ENCODE measurements around the gene APOLD1.

The APOLD1 gene

GRCh38 chr12:12786706-12787601 is 1.5 kb downstream of the APOLD1 start:
- peak overlapping the region; percentile 77 for H3K9ac ChIP-seq (ENCODE audit: low read depth, low read length)
- H3K4me3 ChIP-seq (ENCODE audit: low read length): peak overlapping the region; percentile 63
- peaks cover 22% of the 10 kb centered on the region; the same call in 1 of the 2 replicates for H3K4me1 ChIP-seq (ENCODE audit: insufficient read depth, low read length)
- WGBS: 17% methylated on average over 80 of the region's 80 CpGs
- no peaks in the 10 kb centered on the region for H3K9me3 ChIP-seq (ENCODE audit: insufficient read depth, low read depth, low read length)
- H3K36me3 ChIP-seq (ENCODE audit: insufficient read depth, low read length): no peaks in the 10 kb centered on the region
- peaks cover 43% of the 10 kb centered on the region for H3K27me3 ChIP-seq (ENCODE audit: insufficient read depth, low read length)
- H3K27ac ChIP-seq (ENCODE audit: low read depth, low read length): no peak overlapping the region

GRCh38 chr12:12788131-12788530 is 2.7 kb downstream of the APOLD1 start:
- Histone ChIP-seq H3K4me1 (ENCODE audit: insufficient read depth, low read length) (peaks cover 22% of the 10 kb centered on the region; the same call in 1 of the 2 replicates), H3K4me3 (ENCODE audit: low read length) (no peak overlapping the region), H3K9me3 (ENCODE audit: insufficient read depth, low read depth, low read length) (no peaks in the 10 kb centered on the region), H3K36me3 (ENCODE audit: insufficient read depth, low read length) (no peaks in the 10 kb centered on the region), H3K27me3 (ENCODE audit: insufficient read depth, low read length) (peaks cover 43% of the 10 kb centered on the region), H3K9ac (ENCODE audit: low read depth, low read length) (no peak overlapping the region), H3K27ac (ENCODE audit: low read depth, low read length) (no peak overlapping the region)
- WGBS: 87% methylated on average over 6 of the region's 6 CpGs

GRCh38 chr12:12788675-12789368 is 3.4 kb downstream of the APOLD1 start:
- Histone ChIP-seq H3K9ac (ENCODE audit: low read depth, low read length) (no peak overlapping the region), H3K4me1 (ENCODE audit: insufficient read depth, low read length) (peaks cover 22% of the 10 kb centered on the region; the same call in 1 of the 2 replicates)

GRCh38 chr12:12790956-12791355 is 5.5 kb downstream of the APOLD1 start:
- WGBS: 94% methylated on average over 4 of the region's 4 CpGs

More at GRCh38 chr12:12788675-12789368, 3.4 kb downstream of the APOLD1 start:
- Histone ChIP-seq H3K36me3 (ENCODE audit: insufficient read depth, low read length) (no peaks in the 10 kb centered on the region), H3K4me3 (ENCODE audit: low read length) (no peak overlapping the region), H3K27ac (ENCODE audit: low read depth, low read length) (no peak overlapping the region), H3K27me3 (ENCODE audit: insufficient read depth, low read length) (peaks cover 40% of the 10 kb centered on the region), H3K9me3 (ENCODE audit: insufficient read depth, low read depth, low read length) (no peaks in the 10 kb centered on the region)
- WGBS: 18% methylated on average over 9 of the region's 9 CpGs

GRCh38 chr12:12791756-12792369 is 6.4 kb downstream of the APOLD1 start:
- H3K4me3 ChIP-seq (ENCODE audit: low read length): no peak overlapping the region

More at GRCh38 chr12:12790956-12791355, 5.5 kb downstream of the APOLD1 start:
- Histone ChIP-seq H3K27ac (ENCODE audit: low read depth, low read length) (no peak overlapping the region), H3K9ac (ENCODE audit: low read depth, low read length) (no peak overlapping the region), H3K36me3 (ENCODE audit: insufficient read depth, low read length) (no peaks in the 10 kb centered on the region), H3K27me3 (ENCODE audit: insufficient read depth, low read length) (peaks cover 27% of the 10 kb centered on the region), H3K9me3 (ENCODE audit: insufficient read depth, low read depth, low read length) (no peaks in the 10 kb centered on the region), H3K4me1 (ENCODE audit: insufficient read depth, low read length) (peaks cover 11% of the 10 kb centered on the region; the same call in 1 of the 2 replicates), H3K4me3 (ENCODE audit: low read length) (no peak overlapping the region)

GRCh38 chr12:12792421-12792820 is 7.0 kb downstream of the APOLD1 start:
- Histone ChIP-seq H3K4me1 (ENCODE audit: insufficient read depth, low read length) (peaks cover 3% of the 10 kb centered on the region; the same call in 1 of the 2 replicates), H3K27me3 (ENCODE audit: insufficient read depth, low read length) (peaks cover 13% of the 10 kb centered on the region), H3K9ac (ENCODE audit: low read depth, low read length) (no peak overlapping the region), H3K27ac (ENCODE audit: low read depth, low read length) (no peak overlapping the region), H3K36me3 (ENCODE audit: insufficient read depth, low read length) (no peaks in the 10 kb centered on the region), H3K9me3 (ENCODE audit: insufficient read depth, low read depth, low read length) (no peaks in the 10 kb centered on the region), H3K4me3 (ENCODE audit: low read length) (no peak overlapping the region)
- WGBS: 92% methylated on average over 6 of the region's 6 CpGs

More at GRCh38 chr12:12791756-12792369, 6.4 kb downstream of the APOLD1 start:
- 57% methylated on average over 7 of the region's 7 CpGs for WGBS
- Histone ChIP-seq H3K9me3 (ENCODE audit: insufficient read depth, low read depth, low read length) (no peaks in the 10 kb centered on the region), H3K27me3 (ENCODE audit: insufficient read depth, low read length) (peaks cover 19% of the 10 kb centered on the region), H3K36me3 (ENCODE audit: insufficient read depth, low read length) (no peaks in the 10 kb centered on the region), H3K27ac (ENCODE audit: low read depth, low read length) (no peak overlapping the region), H3K4me1 (ENCODE audit: insufficient read depth, low read length) (peaks cover 3% of the 10 kb centered on the region; the same call in 1 of the 2 replicates), H3K9ac (ENCODE audit: low read depth, low read length) (no peak overlapping the region)

- no peak overlapping the region for H3K27ac ChIP-seq (ENCODE audit: low read depth, low read length)
- no peaks in the 10 kb centered on the region for H3K9me3 ChIP-seq (ENCODE audit: insufficient read depth, low read depth, low read length)
- H3K27me3 ChIP-seq (ENCODE audit: insufficient read depth, low read length): no peaks in the 10 kb centered on the region
- WGBS: 94% methylated on average over 2 of the region's 2 CpGs
- H3K4me1 ChIP-seq (ENCODE audit: insufficient read depth, low read length): peaks cover 3% of the 10 kb centered on the region; the same call in 1 of the 2 replicates
- H3K9ac ChIP-seq (ENCODE audit: low read depth, low read length): no peak overlapping the region
- H3K4me3 ChIP-seq (ENCODE audit: low read length): no peak overlapping the region
- no peaks in the 10 kb centered on the region for H3K36me3 ChIP-seq (ENCODE audit: insufficient read depth, low read length)
Measured at GRCh38 chr12:12794686-12795085, 9.2 kb downstream of the APOLD1 start.

- Histone ChIP-seq H3K9me3 (ENCODE audit: insufficient read depth, low read depth, low read length) (no peaks in the 10 kb centered on the region), H3K4me1 (ENCODE audit: insufficient read depth, low read length) (peaks cover 3% of the 10 kb centered on the region; the same call in 1 of the 2 replicates), H3K36me3 (ENCODE audit: insufficient read depth, low read length) (no peaks in the 10 kb centered on the region), H3K27me3 (ENCODE audit: insufficient read depth, low read length) (no peaks in the 10 kb centered on the region), H3K27ac (ENCODE audit: low read depth, low read length) (no peak overlapping the region), H3K9ac (ENCODE audit: low read depth, low read length) (no peak overlapping the region), H3K4me3 (ENCODE audit: low read length) (no peak overlapping the region)
- WGBS: 69% methylated on average over 3 of the region's 3 CpGs
Measured at GRCh38 chr12:12796171-12796570, 10.7 kb downstream of the APOLD1 start.

- Histone ChIP-seq H3K4me3 (ENCODE audit: low read length) (no peak overlapping the region), H3K27ac (ENCODE audit: low read depth, low read length) (no peak overlapping the region), H3K27me3 (ENCODE audit: insufficient read depth, low read length) (no peaks in the 10 kb centered on the region), H3K4me1 (ENCODE audit: insufficient read depth, low read length) (no peaks in the 10 kb centered on the region), H3K9ac (ENCODE audit: low read depth, low read length) (no peak overlapping the region), H3K9me3 (ENCODE audit: insufficient read depth, low read depth, low read length) (no peaks in the 10 kb centered on the region), H3K36me3 (ENCODE audit: insufficient read depth, low read length) (no peaks in the 10 kb centered on the region)
- 94% methylated on average over 9 of the region's 9 CpGs for WGBS
Measured at GRCh38 chr12:12796928-12797793, 11.7 kb downstream of the APOLD1 start.

- 93% methylated on average over 3 of the region's 3 CpGs for WGBS
Measured at GRCh38 chr12:12797794-12798152, 12.3 kb downstream of the APOLD1 start.

More at GRCh38 chr12:12797794-12798152, 12.3 kb downstream of the APOLD1 start:
- no peak overlapping the region for H3K4me3 ChIP-seq (ENCODE audit: low read length)
- H3K27me3 ChIP-seq (ENCODE audit: insufficient read depth, low read length): no peaks in the 10 kb centered on the region
- H3K36me3 ChIP-seq (ENCODE audit: insufficient read depth, low read length): no peaks in the 10 kb centered on the region
- no peaks in the 10 kb centered on the region for H3K4me1 ChIP-seq (ENCODE audit: insufficient read depth, low read length)
- H3K9ac ChIP-seq (ENCODE audit: low read depth, low read length): no peak overlapping the region
- no peak overlapping the region for H3K27ac ChIP-seq (ENCODE audit: low read depth, low read length)
- no peaks in the 10 kb centered on the region for H3K9me3 ChIP-seq (ENCODE audit: insufficient read depth, low read depth, low read length)

Data from HUES64 (cell line).